HEK293 (cell line): Measurements from ENCODE around the gene PREX1.

ENCODE experiments used
- TF ChIP-seq, protein P1 (sequence below): fragments of 450-650 bp; formaldehyde crosslinking; optimal IDR thresholded peaks from 2 replicates; pipeline ENCODE3; 2016; ENCODE audit warnings: missing biosample characterization, mild to moderate bottlenecking, missing genetic modification characterization
- TF ChIP-seq, protein P2 (sequence below): fragments of 450-650 bp; formaldehyde crosslinking; IDR thresholded peaks from 2 replicates; pipeline ENCODE4 v1.5.1; 2016; ENCODE audit warnings: missing biosample characterization, missing genetic modification characterization
- TF ChIP-seq, protein P3 (sequence below): fragments of 450-650 bp; formaldehyde crosslinking; IDR thresholded peaks from 2 replicates; pipeline ENCODE4 v1.5.1; 2016; ENCODE audit warnings: missing biosample characterization, missing genetic modification characterization, low read depth

DNA sequence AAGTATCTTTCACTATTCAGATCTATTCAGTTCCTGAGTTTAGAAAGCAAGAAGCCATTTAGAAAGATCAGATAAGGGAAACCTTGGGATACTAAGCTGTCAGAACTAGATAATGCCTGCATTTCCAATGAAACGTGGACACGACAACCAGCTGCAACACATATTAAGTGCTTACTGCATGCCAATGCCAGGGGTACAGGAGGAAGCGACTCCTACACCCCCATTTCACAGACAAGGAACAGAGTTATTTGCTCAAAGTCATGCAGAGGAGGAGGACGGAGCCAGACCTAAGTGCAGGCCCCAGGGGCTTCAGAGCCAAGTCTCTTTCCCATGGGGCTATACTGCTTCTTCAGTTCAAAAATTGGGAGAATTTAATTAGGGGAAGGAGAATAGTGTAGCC lies 62.4 kb downstream of the PREX1 start:
- TF ChIP-seq, protein P1, sequence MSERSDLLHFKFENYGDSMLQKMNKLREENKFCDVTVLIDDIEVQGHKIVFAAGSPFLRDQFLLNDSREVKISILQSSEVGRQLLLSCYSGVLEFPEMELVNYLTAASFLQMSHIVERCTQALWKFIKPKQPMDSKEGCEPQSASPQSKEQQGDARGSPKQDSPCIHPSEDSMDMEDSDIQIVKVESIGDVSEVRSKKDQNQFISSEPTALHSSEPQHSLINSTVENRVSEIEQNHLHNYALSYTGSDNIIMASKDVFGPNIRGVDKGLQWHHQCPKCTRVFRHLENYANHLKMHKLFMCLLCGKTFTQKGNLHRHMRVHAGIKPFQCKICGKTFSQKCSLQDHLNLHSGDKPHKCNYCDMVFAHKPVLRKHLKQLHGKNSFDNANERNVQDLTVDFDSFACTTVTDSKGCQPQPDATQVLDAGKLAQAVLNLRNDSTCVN, result no peak
- TF ChIP-seq, protein P2, sequence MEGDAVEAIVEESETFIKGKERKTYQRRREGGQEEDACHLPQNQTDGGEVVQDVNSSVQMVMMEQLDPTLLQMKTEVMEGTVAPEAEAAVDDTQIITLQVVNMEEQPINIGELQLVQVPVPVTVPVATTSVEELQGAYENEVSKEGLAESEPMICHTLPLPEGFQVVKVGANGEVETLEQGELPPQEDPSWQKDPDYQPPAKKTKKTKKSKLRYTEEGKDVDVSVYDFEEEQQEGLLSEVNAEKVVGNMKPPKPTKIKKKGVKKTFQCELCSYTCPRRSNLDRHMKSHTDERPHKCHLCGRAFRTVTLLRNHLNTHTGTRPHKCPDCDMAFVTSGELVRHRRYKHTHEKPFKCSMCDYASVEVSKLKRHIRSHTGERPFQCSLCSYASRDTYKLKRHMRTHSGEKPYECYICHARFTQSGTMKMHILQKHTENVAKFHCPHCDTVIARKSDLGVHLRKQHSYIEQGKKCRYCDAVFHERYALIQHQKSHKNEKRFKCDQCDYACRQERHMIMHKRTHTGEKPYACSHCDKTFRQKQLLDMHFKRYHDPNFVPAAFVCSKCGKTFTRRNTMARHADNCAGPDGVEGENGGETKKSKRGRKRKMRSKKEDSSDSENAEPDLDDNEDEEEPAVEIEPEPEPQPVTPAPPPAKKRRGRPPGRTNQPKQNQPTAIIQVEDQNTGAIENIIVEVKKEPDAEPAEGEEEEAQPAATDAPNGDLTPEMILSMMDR (tag by site-specific recombination), result no peak
- TF ChIP-seq, protein P3, sequence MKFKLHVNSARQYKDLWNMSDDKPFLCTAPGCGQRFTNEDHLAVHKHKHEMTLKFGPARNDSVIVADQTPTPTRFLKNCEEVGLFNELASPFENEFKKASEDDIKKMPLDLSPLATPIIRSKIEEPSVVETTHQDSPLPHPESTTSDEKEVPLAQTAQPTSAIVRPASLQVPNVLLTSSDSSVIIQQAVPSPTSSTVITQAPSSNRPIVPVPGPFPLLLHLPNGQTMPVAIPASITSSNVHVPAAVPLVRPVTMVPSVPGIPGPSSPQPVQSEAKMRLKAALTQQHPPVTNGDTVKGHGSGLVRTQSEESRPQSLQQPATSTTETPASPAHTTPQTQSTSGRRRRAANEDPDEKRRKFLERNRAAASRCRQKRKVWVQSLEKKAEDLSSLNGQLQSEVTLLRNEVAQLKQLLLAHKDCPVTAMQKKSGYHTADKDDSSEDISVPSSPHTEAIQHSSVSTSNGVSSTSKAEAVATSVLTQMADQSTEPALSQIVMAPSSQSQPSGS (tag by site-specific recombination), result no peak
